ENCODE results near the gene RNF182.

The RNF182 gene

DNA sequence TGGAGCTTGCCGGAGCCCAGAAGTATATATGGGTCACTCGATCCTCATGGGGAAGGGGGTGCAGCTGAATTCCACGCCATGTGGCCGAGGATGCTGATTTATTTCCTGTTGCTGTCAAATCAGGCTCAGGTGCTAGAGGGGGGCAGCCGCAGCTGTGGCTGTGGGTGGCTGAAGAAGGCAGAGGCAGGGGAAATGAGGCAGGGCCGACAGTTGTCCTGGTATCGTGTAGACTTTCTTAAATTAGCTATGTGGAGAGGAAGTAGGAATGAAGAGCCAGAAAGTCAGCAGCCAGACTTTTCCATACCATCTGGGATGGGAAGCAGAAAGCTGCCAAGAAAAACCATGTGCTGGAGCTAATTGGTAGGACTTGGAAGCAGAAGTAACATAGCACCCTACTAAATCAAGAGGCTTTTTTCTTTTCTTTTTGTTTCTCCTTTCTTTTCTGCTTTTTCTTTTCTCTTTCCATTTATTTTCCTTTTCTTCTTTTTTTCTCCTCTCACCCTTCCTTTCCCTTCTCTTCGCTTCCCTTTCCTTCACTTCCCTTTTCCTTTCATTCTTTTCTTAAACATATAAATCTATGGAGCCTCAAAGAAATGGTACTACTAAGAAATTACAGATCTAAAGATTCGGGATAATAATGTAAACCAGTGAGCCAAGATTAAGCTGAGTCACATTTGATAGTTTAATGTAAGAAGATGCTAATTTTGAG is 102.2 kb downstream of the RNF182 start:
- H3K4me3 ChIP-seq (ENCODE audit: low read depth, low read length), result no peak overlapping the region

DNA sequence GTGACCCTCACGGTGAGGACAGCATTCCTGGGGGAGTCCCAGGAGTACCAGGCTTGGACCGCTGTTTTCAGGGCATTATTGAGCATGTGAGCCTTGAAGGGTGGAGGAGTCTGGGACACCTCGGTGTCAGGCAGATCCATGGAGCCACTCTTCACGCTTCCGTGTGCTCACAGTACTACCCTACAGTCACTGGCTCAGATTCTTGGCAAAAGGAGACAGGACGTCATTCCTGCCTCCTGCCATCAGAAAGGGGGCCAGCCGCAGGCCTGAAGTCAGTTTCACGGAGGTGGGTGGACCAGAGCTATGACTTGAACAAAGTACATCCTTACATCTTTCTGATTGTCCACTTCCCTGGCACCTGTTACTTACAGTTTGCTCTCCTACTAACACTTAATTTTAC is 103.9 kb downstream of the RNF182 start:
- H3K4me3 ChIP-seq (ENCODE audit: low read depth, low read length), result no peak overlapping the region

DNA sequence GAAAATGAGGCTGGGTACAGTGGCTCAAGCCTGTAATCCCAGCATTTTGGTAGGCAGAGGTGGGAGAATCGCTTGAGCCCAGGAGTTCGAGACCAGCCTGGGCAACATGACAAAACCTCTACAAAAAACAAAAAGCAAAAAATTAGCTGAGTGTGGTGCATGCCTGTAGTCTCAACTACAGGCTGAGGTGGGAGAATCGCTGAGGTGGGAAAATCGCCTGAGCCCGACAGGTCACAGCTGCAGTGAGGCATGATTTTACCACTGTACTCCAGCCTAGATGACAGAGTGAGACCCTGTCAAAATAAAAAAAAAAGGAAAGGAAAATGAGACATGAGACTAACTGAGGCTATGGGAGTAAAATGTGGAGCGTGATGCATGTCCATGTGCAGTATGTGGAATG is 104.9 kb downstream of the RNF182 start:
- no peak overlapping the region for H3K4me3 ChIP-seq (ENCODE audit: low read depth, low read length)

Data from iPS-11a (cell line).